GM10248 (cell line): Measurements from ENCODE around the gene MATCAP1.
A peak's percentile ranks its signal among the peaks of the same experiment; 100 is the strongest.

Experiments used
- CTCF ChIA-PET: fragments of 300-600 bp; sonication (Branson Sonifier 250); formaldehyde crosslinking; extraction: SDS; loops from one replicate; lab custom pipeline; 2021; ENCODE audit warnings: antibody characterized with exemption; lab: Yijun Ruan, JAX
- POLR2A ChIA-PET: fragments of 350-650 bp; sonication (Branson Sonifier 250); formaldehyde crosslinking; extraction: SDS; loops from one replicate; lab custom pipeline; 2020; ENCODE audit warnings: antibody characterized with exemption; lab: Yijun Ruan, JAX
- DNase-seq: peaks from one replicate; pipeline ENCODE4 v3.0.0; 2012; ENCODE audit errors: extremely low spot score
- CTCF ChIP-seq: IDR thresholded peaks from 2 replicates; pipeline ENCODE4 v1.5.1; 2012; ENCODE audit warnings: mild to moderate bottlenecking, low read depth; ENCODE audit errors: extremely low read depth, missing control alignments, control extremely low read depth

MATCAP1 gene

GRCh38 chr16:67173323-67173722, 10.4 kb downstream of the MATCAP1 start:
- DNase-seq, result no peak
- POLR2A ChIA-PET, result interaction anchor here (0.7 kb wide), 2 partner anchors 10 to 24 kb away, joined by 3 read pairs; no protein-coding TSS in a partner anchor
- CTCF ChIA-PET, result interaction anchor here (1.0 to 5.8 kb wide), 6 partner anchors 9 to 216 kb away, joined by 3 to 45 read pairs (median 6); partner anchors contain the start of genes FBXL8 and TRADD
- no peak for TF ChIP-seq CTCF

GRCh38 chr16:67170949-67171649, 12.7 kb downstream of the MATCAP1 start:
- no peak for TF ChIP-seq CTCF
- ChIA-PET CTCF (interaction anchor here (0.7 to 5.8 kb wide), 13 partner anchors 11 to 217 kb away, joined by 3 to 34 read pairs (median 4); partner anchors contain the start of genes EXOC3L1, FBXL8, MATCAP1 and TRADD), POLR2A (no interaction called here)
- no peak for DNase-seq

- DNase-seq, result peak; percentile 83
- ChIA-PET POLR2A (interaction anchor here (0.5 kb wide), 1 partner anchor 88 kb away, joined by 5 read pairs; no protein-coding TSS in a partner anchor), CTCF (interaction anchor here (0.7 to 5.8 kb wide), 19 partner anchors 10 to 216 kb away, joined by 3 to 34 read pairs (median 4); partner anchors contain the start of genes B3GNT9, E2F4, EXOC3L1 and FBXL8)
- TF ChIP-seq CTCF, result no peak
Observed at GRCh38 chr16:67170168-67170948, 13.4 kb downstream of the MATCAP1 start, which contains the start of gene NOL3. Gene NOL3, plus strand, starts transcription at chr16:67170538.

GRCh38 chr16:67169642-67170167, 14.1 kb downstream of the MATCAP1 start:
- CTCF ChIA-PET, result interaction anchor here (0.9 to 5.8 kb wide), 16 partner anchors 9 to 204 kb away, joined by 3 to 34 read pairs (median 4); partner anchors contain the start of genes B3GNT9, E2F4, EXOC3L1 and FBXL8
- POLR2A ChIA-PET, result no interaction called here
- peak; percentile 59 for TF ChIP-seq CTCF
- no peak for DNase-seq

- CTCF ChIA-PET, result interaction anchor here (0.7 to 5.8 kb wide), 13 partner anchors 8 to 190 kb away, joined by 3 to 34 read pairs (median 8); partner anchors contain the start of genes B3GNT9, EXOC3L1, FBXL8 and MATCAP1
Observed at GRCh38 chr16:67169011-67169451, 14.7 kb downstream of the MATCAP1 start.

More at GRCh38 chr16:67169011-67169451, 14.7 kb downstream of the MATCAP1 start:
- POLR2A ChIA-PET, result no interaction called here
- TF ChIP-seq CTCF, result no peak
- no peak for DNase-seq
